Mesendoderm (in vitro differentiated cells): ENCODE data around the gene SLC50A1.

Experiments used
- DNase-seq: peaks from one replicate; pipeline ENCODE4 v3.0.0; 2013
- H2AK5ac ChIP-seq: 2 replicates; pipeline ENCODE4 v1.6.1; 2013; ENCODE audit warnings: low read length, inconsistent platforms
- H2BK120ac ChIP-seq: 2 replicates; pipeline ENCODE4 v1.6.1; 2013; ENCODE audit warnings: low read depth, mild to moderate bottlenecking, low read length, moderate library complexity, mixed read lengths
- H2BK15ac ChIP-seq: replicated peaks from 2 replicates; pipeline ENCODE4 v1.6.1; 2013; ENCODE audit warnings: low read depth, mild to moderate bottlenecking, moderate library complexity
- H2BK5ac ChIP-seq: 2 replicates; pipeline ENCODE4 v1.6.1; 2013; ENCODE audit warnings: low read length, inconsistent platforms
- H3K18ac ChIP-seq: 2 replicates; pipeline ENCODE4 v1.6.1; 2013; ENCODE audit warnings: mild to moderate bottlenecking, low read length, mixed read lengths
- H3K23ac ChIP-seq: one replicate; pipeline ENCODE4 v1.6.1; 2013; ENCODE audit warnings: low read length
- H3K27ac ChIP-seq: 2 replicates; pipeline ENCODE4 v1.5.1; 2013; ENCODE audit warnings: low read depth, mild to moderate bottlenecking, inconsistent platforms, low read length, moderate library complexity
- H3K27me3 ChIP-seq: 2 replicates; pipeline ENCODE4 v1.6.1; 2013; ENCODE audit warnings: low read length, control low read depth, mild to moderate bottlenecking, inconsistent platforms; ENCODE audit not compliant: insufficient read depth, poor library complexity
- H3K36me3 ChIP-seq: 2 replicates; pipeline ENCODE4 v1.6.1; 2013; ENCODE audit warnings: low read length, inconsistent platforms; ENCODE audit not compliant: control insufficient read depth, insufficient read depth
- H3K4ac ChIP-seq: one replicate; pipeline ENCODE4 v1.6.1; 2013; ENCODE audit warnings: low read depth, mild to moderate bottlenecking, low read length, moderate library complexity
- H3K4me1 ChIP-seq: 2 replicates; pipeline ENCODE4 v1.6.1; 2013; ENCODE audit warnings: low read depth, low read length, inconsistent platforms; ENCODE audit not compliant: control insufficient read depth
- H3K4me2 ChIP-seq: 2 replicates; pipeline ENCODE4 v1.6.1; 2013; ENCODE audit warnings: low read length
- H3K4me3 ChIP-seq: 2 replicates; pipeline ENCODE4 v1.5.1; 2013; ENCODE audit warnings: mild to moderate bottlenecking, low read length
- H3K56ac ChIP-seq: one replicate; pipeline ENCODE4 v1.6.1; 2013; ENCODE audit warnings: low read length
- H3K79me1 ChIP-seq: 2 replicates; pipeline ENCODE4 v1.6.1; 2013; ENCODE audit warnings: low read length, inconsistent platforms
- H3K79me2 ChIP-seq: 2 replicates; pipeline ENCODE4 v1.6.1; 2013; ENCODE audit warnings: mild to moderate bottlenecking, low read length; ENCODE audit not compliant: control insufficient read depth, insufficient read depth
- H3K9ac ChIP-seq: 2 replicates; pipeline ENCODE4 v1.6.1; 2013; ENCODE audit warnings: low read length, inconsistent platforms
- H4K5ac ChIP-seq: one replicate; pipeline ENCODE4 v1.6.1; 2013; ENCODE audit warnings: low read length
- H4K8ac ChIP-seq: one replicate; pipeline ENCODE4 v1.6.1; 2013; ENCODE audit warnings: low read depth, mild to moderate bottlenecking, control low read depth, low read length, moderate library complexity
- WGBS: extraction: QIAGEN DNeasy Blood & Tissue Kit; methylation state at CpG from one replicate; pipeline ENCODE4 v1.1.7; 2013; ENCODE audit warnings: low lambda C conversion rate, missing lambda C conversion rate; ENCODE audit not compliant: insufficient coverage; ENCODE audit errors: extremely low coverage; 5-methylcytosine and 5-hydroxymethylcytosine counted together

Gene SLC50A1

GRCh38 chr1:155177918-155178281 lies 42.2 kb downstream of the SLC50A1 start:
- DNase-seq, result no peak
- Histone ChIP-seq H3K23ac (no peak overlapping the region), H2BK5ac (no peak overlapping the region), H4K8ac (no peak overlapping the region), H3K4ac (no peak overlapping the region), H3K79me2 (no peaks in the 10 kb centered on the region), H3K4me3 (no peak overlapping the region), H3K27me3 (no peaks in the 10 kb centered on the region), H2AK5ac (no peak overlapping the region), H3K79me1 (no peaks in the 10 kb centered on the region), H3K4me2 (no peak overlapping the region), H2BK15ac (no peak overlapping the region), H3K9ac (no peak overlapping the region), H3K4me1 (peaks cover 2% of the 10 kb centered on the region), H2BK120ac (no peak overlapping the region), H3K36me3 (peaks cover 3% of the 10 kb centered on the region), H3K18ac (no peak overlapping the region), H3K56ac (no peak overlapping the region), H4K5ac (no peak overlapping the region), H3K27ac (no peak overlapping the region)
- WGBS, result no CpG with 5 or more reads among the region's 9 CpGs

- no peak overlapping the region for H2AK5ac ChIP-seq
- no peaks in the 10 kb centered on the region for H3K4me1 ChIP-seq
- H2BK5ac ChIP-seq, result no peak overlapping the region
Observed at GRCh38 chr1:155178441-155179111, 42.9 kb downstream of the SLC50A1 start.

GRCh38 chr1:155179112-155180031 lies 43.7 kb downstream of the SLC50A1 start:
- Histone ChIP-seq H3K27ac (no peak overlapping the region), H2BK15ac (no peak overlapping the region), H3K79me1 (no peaks in the 10 kb centered on the region), H3K4me1 (no peaks in the 10 kb centered on the region), H2BK5ac (no peak overlapping the region), H4K5ac (no peak overlapping the region), H3K27me3 (no peaks in the 10 kb centered on the region), H2BK120ac (no peak overlapping the region), H3K36me3 (peaks cover 3% of the 10 kb centered on the region), H4K8ac (no peak overlapping the region), H3K79me2 (no peaks in the 10 kb centered on the region), H3K4me2 (no peak overlapping the region), H2AK5ac (no peak overlapping the region), H3K18ac (no peak overlapping the region), H3K4ac (no peak overlapping the region), H3K9ac (no peak overlapping the region), H3K4me3 (no peak overlapping the region), H3K56ac (no peak overlapping the region), H3K23ac (no peak overlapping the region)
- no peak for DNase-seq
- no CpG with 5 or more reads among the region's 31 CpGs for WGBS

More at GRCh38 chr1:155178441-155179111, 42.9 kb downstream of the SLC50A1 start:
- Histone ChIP-seq H4K8ac (no peak overlapping the region), H3K4ac (no peak overlapping the region), H2BK120ac (no peak overlapping the region), H3K23ac (no peak overlapping the region), H3K79me2 (no peaks in the 10 kb centered on the region), H2BK15ac (no peak overlapping the region), H3K18ac (no peak overlapping the region), H3K27me3 (no peaks in the 10 kb centered on the region), H3K79me1 (no peaks in the 10 kb centered on the region), H3K56ac (no peak overlapping the region), H3K4me3 (no peak overlapping the region), H4K5ac (no peak overlapping the region), H3K4me2 (no peak overlapping the region), H3K27ac (no peak overlapping the region), H3K36me3 (peaks cover 3% of the 10 kb centered on the region), H3K9ac (no peak overlapping the region)
- WGBS, result no CpG with 5 or more reads among the region's 30 CpGs
- no peak for DNase-seq

GRCh38 chr1:155181371-155182051 lies 45.9 kb downstream of the SLC50A1 start:
- Histone ChIP-seq H3K9ac (no peak overlapping the region), H3K79me2 (no peaks in the 10 kb centered on the region), H3K4me3 (no peak overlapping the region), H3K27me3 (no peaks in the 10 kb centered on the region), H4K8ac (no peak overlapping the region), H3K27ac (no peak overlapping the region), H3K4me1 (no peaks in the 10 kb centered on the region), H3K18ac (no peak overlapping the region), H3K36me3 (peaks cover 3% of the 10 kb centered on the region), H3K4ac (no peak overlapping the region), H2BK15ac (no peak overlapping the region), H2AK5ac (no peak overlapping the region), H3K4me2 (no peak overlapping the region), H3K56ac (no peak overlapping the region), H2BK120ac (no peak overlapping the region), H3K23ac (no peak overlapping the region), H2BK5ac (no peak overlapping the region), H3K79me1 (no peaks in the 10 kb centered on the region), H4K5ac (no peak overlapping the region)
- no CpG with 5 or more reads among the region's 18 CpGs for WGBS
- no peak for DNase-seq

- Histone ChIP-seq H3K23ac (no peak overlapping the region), H4K5ac (no peak overlapping the region), H3K27me3 (no peaks in the 10 kb centered on the region), H3K4ac (no peak overlapping the region), H3K4me2 (no peak overlapping the region), H3K4me1 (no peaks in the 10 kb centered on the region), H2BK120ac (no peak overlapping the region), H2BK15ac (no peak overlapping the region), H2AK5ac (no peak overlapping the region), H3K36me3 (peaks cover 3% of the 10 kb centered on the region), H3K56ac (no peak overlapping the region), H3K9ac (no peak overlapping the region), H3K79me2 (no peaks in the 10 kb centered on the region), H3K27ac (no peak overlapping the region), H4K8ac (no peak overlapping the region), H3K79me1 (no peaks in the 10 kb centered on the region), H2BK5ac (no peak overlapping the region), H3K18ac (no peak overlapping the region), H3K4me3 (no peak overlapping the region)
- DNase-seq, result no peak
- WGBS, result 100% methylated on average over 1 of the region's 7 CpGs
Observed at GRCh38 chr1:155182052-155182550, 46.4 kb downstream of the SLC50A1 start.
